SK-N-MC (cell line): ENCODE results near the gene AKAP13.

Experiments
- DNase-seq: peaks from one replicate; pipeline ENCODE4 v3.0.0-alpha.2; 2011; ENCODE audit warnings: low read depth, low spot score
- H3K27ac ChIP-seq: fragments of 200-600 bp; sonication (generic); 2 replicates; pipeline ENCODE4 v1.5.1; 2016; ENCODE audit warnings: mixed run types
- H3K36me3 ChIP-seq: fragments of 200-600 bp; sonication (generic); 2 replicates; pipeline ENCODE4 v1.6.1; 2017; ENCODE audit warnings: antibody characterized with exemption, low read length, mixed read lengths; ENCODE audit not compliant: insufficient read depth
- H3K4me3 ChIP-seq: fragments of 200-600 bp; sonication (generic); 2 replicates; pipeline ENCODE4 v1.5.1; 2016
- H3K9ac ChIP-seq: fragments of 200-600 bp; sonication (generic); 2 replicates; pipeline ENCODE4 v1.8.0; 2017; ENCODE audit warnings: mixed run types, mixed read lengths; ENCODE audit not compliant: insufficient read length
- H3K9me3 ChIP-seq: fragments of 200-600 bp; sonication (generic); 2 replicates; pipeline ENCODE4 v1.6.1; 2017; ENCODE audit warnings: low read depth, mild to moderate bottlenecking, antibody characterized with exemption, low read length, moderate library complexity, mixed read lengths
- EZH2 ChIP-seq: fragments of 200-600 bp; sonication (generic); IDR thresholded peaks from one replicate; pipeline ENCODE4 v1.6.1; 2017; ENCODE audit warnings: antibody characterized with exemption
- FOXP2 ChIP-seq: optimal IDR thresholded peaks from 2 replicates; pipeline ENCODE3; 2011; ENCODE audit warnings: mild to moderate bottlenecking, moderate library complexity; ENCODE audit not compliant: insufficient read depth; ENCODE audit errors: extremely low read length, control extremely low read depth
- POLR2AphosphoS5 ChIP-seq: IDR thresholded peaks from 2 replicates; pipeline ENCODE4 v1.6.1; 2012; ENCODE audit warnings: mild to moderate bottlenecking, low read depth, low read length, borderline replicate concordance

AKAP13 gene

GRCh38 chr15:85707519-85708338 lies 327.3 kb downstream of the AKAP13 start:
- Histone ChIP-seq H3K4me3 (no peak overlapping the region), H3K27ac (no peak overlapping the region), H3K9me3 (no peaks in the 10 kb centered on the region), H3K9ac (no peak overlapping the region), H3K36me3 (no peaks in the 10 kb centered on the region)
- TF ChIP-seq EZH2 (no peak), FOXP2 (no peak), POLR2AphosphoS5 (no peak)
- no peak for DNase-seq

- H3K9ac ChIP-seq = no peak overlapping the region
- TF ChIP-seq EZH2 = no peak
- no peak for TF ChIP-seq POLR2AphosphoS5
- no peak for TF ChIP-seq FOXP2
- no peaks in the 10 kb centered on the region for H3K9me3 ChIP-seq
- H3K27ac ChIP-seq = no peak overlapping the region
- H3K36me3 ChIP-seq = no peaks in the 10 kb centered on the region
- no peak overlapping the region for H3K4me3 ChIP-seq
- no peak for DNase-seq
These were observed 328.1 kb downstream of the AKAP13 start for GRCh38 chr15:85708402-85708941.

GRCh38 chr15:85709250-85709649 lies 328.8 kb downstream of the AKAP13 start:
- Histone ChIP-seq H3K27ac (no peak overlapping the region), H3K9ac (no peak overlapping the region), H3K36me3 (0 out of 2 replicates have a peak, but pooled peaks cover 2% of the 10 kb centered on the region), H3K4me3 (no peak overlapping the region), H3K9me3 (no peaks in the 10 kb centered on the region)
- DNase-seq = no peak
- TF ChIP-seq POLR2AphosphoS5 (no peak), FOXP2 (no peak), EZH2 (no peak)

- no peaks in the 10 kb centered on the region for H3K9me3 ChIP-seq
- H3K9ac ChIP-seq = no peak overlapping the region
- no peak for DNase-seq
- no peak for TF ChIP-seq FOXP2
- TF ChIP-seq POLR2AphosphoS5 = no peak
- no peak for TF ChIP-seq EZH2
- H3K36me3 ChIP-seq = 0 out of 2 replicates have a peak, but pooled peaks cover 2% of the 10 kb centered on the region
- no peak overlapping the region for H3K27ac ChIP-seq
- H3K4me3 ChIP-seq = no peak overlapping the region
These were observed 330.0 kb downstream of the AKAP13 start for GRCh38 chr15:85710340-85710842.

- Histone ChIP-seq H3K9ac (no peak overlapping the region), H3K36me3 (0 out of 2 replicates have a peak, but pooled peaks cover 2% of the 10 kb centered on the region), H3K27ac (no peak overlapping the region), H3K4me3 (no peak overlapping the region), H3K9me3 (no peaks in the 10 kb centered on the region)
- DNase-seq = no peak
- TF ChIP-seq EZH2 = no peak
- no peak for TF ChIP-seq POLR2AphosphoS5
- TF ChIP-seq FOXP2 = no peak
These were observed 331.3 kb downstream of the AKAP13 start for GRCh38 chr15:85711580-85712192.

GRCh38 chr15:85716261-85716660 lies 335.9 kb downstream of the AKAP13 start:
- Histone ChIP-seq H3K9ac (no peak overlapping the region), H3K36me3 (peaks cover 25% of the 10 kb centered on the region; the same call in 1 of the 2 replicates), H3K9me3 (no peaks in the 10 kb centered on the region), H3K27ac (no peak overlapping the region), H3K4me3 (no peak overlapping the region)
- DNase-seq = no peak
- TF ChIP-seq EZH2 (no peak), FOXP2 (no peak), POLR2AphosphoS5 (no peak)

GRCh38 chr15:85717212-85717611 lies 336.8 kb downstream of the AKAP13 start:
- Histone ChIP-seq H3K9me3 (no peaks in the 10 kb centered on the region), H3K36me3 (peaks cover 34% of the 10 kb centered on the region), H3K9ac (no peak overlapping the region), H3K4me3 (no peak overlapping the region), H3K27ac (no peak overlapping the region)
- no peak for TF ChIP-seq EZH2
- no peak for TF ChIP-seq FOXP2
- no peak for TF ChIP-seq POLR2AphosphoS5
- no peak for DNase-seq
